Upper lobe of left lung (tissue), 6 donors: ENCODE measurements around the gene AVPI1. TPM values are rescaled to one million over a fixed set of nuclear protein-coding genes. Genes with fewer than 3 reads are reported as not detected.
A peak's percentile ranks its signal among the peaks of the same experiment; 100 is the strongest.

Source experiments
- ATAC-seq, 2 donors: fragments of 200-7000 bp; cut with Tn5 transposase; one replicate each; pipeline ENCODE4 v1.9.1; 2022; ENCODE audit warnings: mild to moderate bottlenecking in 2 of 2, moderate library complexity in 2 of 2; ENCODE audit not compliant: low FRiP score in 2 of 2
- DNase-seq, 2 donors: peaks; one replicate each; pipeline ENCODE4 v3.0.0-alpha.2; 2019 to 2020
- H3K27ac ChIP-seq, 4 donors: fragments of 200-600 bp; sonication (generic); one replicate each; pipeline ENCODE4 v1.5.1; 2016 to 2019
- H3K27me3 ChIP-seq, 4 donors: fragments of 200-600 bp; sonication (generic); one replicate each; pipeline ENCODE4 v1.5.1; 2017 to 2019
- H3K36me3 ChIP-seq, 4 donors: fragments of 200-600 bp; sonication (generic); one replicate each; pipeline ENCODE4 v1.5.1; 2016 to 2019
- H3K4me1 ChIP-seq, 4 donors: fragments of 200-600 bp; sonication (generic); one replicate each; pipeline ENCODE4 v1.5.1; 2018 to 2019
- H3K4me3 ChIP-seq, 4 donors: fragments of 200-600 bp; sonication (generic); one replicate each; pipeline ENCODE4 v1.5.1; 2017 to 2019; ENCODE audit warnings: mild to moderate bottlenecking in 2 of 4, moderate library complexity in 1 of 4
- H3K9me3 ChIP-seq, 4 donors: fragments of 200-600 bp; sonication (generic); one replicate each; pipeline ENCODE4 v1.5.1; 2018 to 2019
- EP300 ChIP-seq, 4 donors: sonication (generic); formaldehyde crosslinking; IDR thresholded peaks; one replicate each; pipeline ENCODE4 v1.5.1; 2017; ENCODE audit warnings: antibody characterized with exemption in 4 of 4, control low read depth in 2 of 4
- POLR2A ChIP-seq, 4 donors: fragments of 450-650 bp; IDR thresholded peaks; one replicate each; pipeline ENCODE4 v1.5.1; 2016 to 2017; ENCODE audit warnings: antibody characterized with exemption in 4 of 4, mild to moderate bottlenecking in 2 of 4
- POLR2AphosphoS5 ChIP-seq, 2 donors: sonication (generic); formaldehyde crosslinking; IDR thresholded peaks; one replicate each; pipeline ENCODE4 v1.5.1; 2017; ENCODE audit warnings: antibody characterized with exemption in 2 of 2
- WGBS, 2 donors: methylation state at CpG; one replicate each; pipeline ENCODE4 v1.1.5; 2017 to 2018; 5-methylcytosine and 5-hydroxymethylcytosine counted together
- total RNA-seq, 6 donors: library from RNA; depleted of rRNA in 4 of 6; stranded (reverse); fragments of >200 nt in 4 of 6; gene quantifications; one replicate each; pipeline versions ENCODE4 v1.1.0 to v1.2.1, GENCODE V29; 2016 to 2021
- TF ChIP-seq, protein P1 (sequence below), 6 experiments: fragments of 450-650 bp in 4 of 6; fragments of 200-600 bp in 2 of 6; sonication (generic) in 2 of 6; IDR thresholded peaks; one replicate each; pipeline ENCODE4 v1.5.1; 2016 to 2019; ENCODE audit warnings: antibody characterized with exemption in 6 of 6
- donor health status: DM: no; HTN: no; CAD: no; lungs with moderate emphysema.
- donor health status: DM: no; HTN: yes; CAD: no; lungs with severe emphysema.

The AVPI1 gene
- total RNA-seq, 6 donors from 2014 or later = 25.2 to 62.5 (median 45.0) TPM

GRCh38 chr10:97632949-97633884 is 53.8 kb downstream of the AVPI1 start, which contains the start of gene MORN4:
TSS of gene MORN4 (minus strand) at chr10:97633500. CDS start at chr10:97619653, 13,847 bp downstream.
- peaks cover 5 to 12% (median 9%) of the 10 kb centered on the region in 4 donors for H3K4me1 ChIP-seq
- peak; percentile 59 to 67 for TF ChIP-seq POLR2AphosphoS5 (IDR thresholded peaks at IDR 0.05)
- TF ChIP-seq POLR2A (IDR thresholded peaks at IDR 0.05) = peak in 1 of 4 donors; percentile 49
- no peak for TF ChIP-seq EP300 (IDR thresholded peaks at IDR 0.05)
- TF ChIP-seq, protein P1, sequence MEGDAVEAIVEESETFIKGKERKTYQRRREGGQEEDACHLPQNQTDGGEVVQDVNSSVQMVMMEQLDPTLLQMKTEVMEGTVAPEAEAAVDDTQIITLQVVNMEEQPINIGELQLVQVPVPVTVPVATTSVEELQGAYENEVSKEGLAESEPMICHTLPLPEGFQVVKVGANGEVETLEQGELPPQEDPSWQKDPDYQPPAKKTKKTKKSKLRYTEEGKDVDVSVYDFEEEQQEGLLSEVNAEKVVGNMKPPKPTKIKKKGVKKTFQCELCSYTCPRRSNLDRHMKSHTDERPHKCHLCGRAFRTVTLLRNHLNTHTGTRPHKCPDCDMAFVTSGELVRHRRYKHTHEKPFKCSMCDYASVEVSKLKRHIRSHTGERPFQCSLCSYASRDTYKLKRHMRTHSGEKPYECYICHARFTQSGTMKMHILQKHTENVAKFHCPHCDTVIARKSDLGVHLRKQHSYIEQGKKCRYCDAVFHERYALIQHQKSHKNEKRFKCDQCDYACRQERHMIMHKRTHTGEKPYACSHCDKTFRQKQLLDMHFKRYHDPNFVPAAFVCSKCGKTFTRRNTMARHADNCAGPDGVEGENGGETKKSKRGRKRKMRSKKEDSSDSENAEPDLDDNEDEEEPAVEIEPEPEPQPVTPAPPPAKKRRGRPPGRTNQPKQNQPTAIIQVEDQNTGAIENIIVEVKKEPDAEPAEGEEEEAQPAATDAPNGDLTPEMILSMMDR (IDR thresholded peaks at IDR 0.05) = peak in 1 of 6 experiments; percentile 3
- no peaks in the 10 kb centered on the region for H3K9me3 ChIP-seq
- H3K4me3 ChIP-seq = peak within 1 kb of the TSS; percentile 71 to 95 (median 85)
- DNase-seq (peak; percentile 94), ATAC-seq (peak; percentile 98 to 100)
- no peaks in the 10 kb centered on the region for H3K27me3 ChIP-seq
- H3K36me3 ChIP-seq = no peaks in the 10 kb centered on the region
- 3 to 10% methylated on average over 32 to 58 of the region's 62 CpGs for WGBS, 2 donors
- H3K27ac ChIP-seq = peak within 1 kb of the TSS; percentile 2 to 76 (median 63)

- no peak for TF ChIP-seq POLR2A (IDR thresholded peaks at IDR 0.05)
- no peak for TF ChIP-seq POLR2AphosphoS5 (IDR thresholded peaks at IDR 0.05)
- TF ChIP-seq EP300 (IDR thresholded peaks at IDR 0.05) = no peak
- TF ChIP-seq, protein P1 (IDR thresholded peaks at IDR 0.05) = no peak
- Histone ChIP-seq H3K4me3 (no peak overlapping the region), H3K36me3 (no peaks in the 10 kb centered on the region), H3K27ac (no peak overlapping the region), H3K9me3 (no peaks in the 10 kb centered on the region), H3K27me3 (no peaks in the 10 kb centered on the region), H3K4me1 (peaks cover 5 to 16% (median 10%) of the 10 kb centered on the region in 4 donors)
- DNase-seq (no peak), ATAC-seq (no peak)
Measured at GRCh38 chr10:97631098-97631497, 55.9 kb downstream of the AVPI1 start.

GRCh38 chr10:97629289-97629688 is 57.8 kb downstream of the AVPI1 start:
- WGBS, 2 donors = 90 to 98% methylated on average over 5 of the region's 5 CpGs
- TF ChIP-seq EP300 (IDR thresholded peaks at IDR 0.05) (no peak), POLR2AphosphoS5 (IDR thresholded peaks at IDR 0.05) (no peak), POLR2A (IDR thresholded peaks at IDR 0.05) (no peak)
- TF ChIP-seq, protein P1 (IDR thresholded peaks at IDR 0.05) = no peak
- no peaks in the 10 kb centered on the region for H3K9me3 ChIP-seq
- DNase-seq (no peak), ATAC-seq (no peak)
- no peak overlapping the region for H3K27ac ChIP-seq
- H3K4me3 ChIP-seq = no peak overlapping the region
- peaks cover 5 to 16% (median 10%) of the 10 kb centered on the region in 4 donors for H3K4me1 ChIP-seq
- H3K27me3 ChIP-seq = no peaks in the 10 kb centered on the region
- H3K36me3 ChIP-seq = no peaks in the 10 kb centered on the region

GRCh38 chr10:97628228-97628627 is 58.8 kb downstream of the AVPI1 start:
- no peak for ATAC-seq
- peaks cover 5 to 10% (median 8%) of the 10 kb centered on the region in 4 donors for H3K4me1 ChIP-seq
- H3K27ac ChIP-seq = peak overlapping the region in 2 of 4 donors; percentile 44 to 51
- DNase-seq = no peak
- 63 to 73% methylated on average over 3 of the region's 3 CpGs for WGBS, 2 donors
- H3K27me3 ChIP-seq = no peaks in the 10 kb centered on the region
- H3K36me3 ChIP-seq = no peaks in the 10 kb centered on the region
- H3K9me3 ChIP-seq = no peaks in the 10 kb centered on the region
- no peak overlapping the region for H3K4me3 ChIP-seq
- TF ChIP-seq, protein P1 (IDR thresholded peaks at IDR 0.05) = no peak
- peak in 1 of 4 donors; percentile 45 for TF ChIP-seq EP300 (IDR thresholded peaks at IDR 0.05)
- TF ChIP-seq POLR2AphosphoS5 (IDR thresholded peaks at IDR 0.05) = no peak
- no peak for TF ChIP-seq POLR2A (IDR thresholded peaks at IDR 0.05)
